Measurements from ENCODE around the gene SDK2.

GRCh38 chr17:73404246-73404645, 240.0 kb downstream of the SDK2 start:
- TF ChIP-seq PCBP2 (IDR thresholded peaks at IDR 0.05; ENCODE audit: low read depth, low read length, poor library complexity, severe bottlenecking) (no peak), CTCF (IDR thresholded peaks at IDR 0.05 in 2 of 3, conservative IDR thresholded peaks at IDR 0.05 in 1 of 3; ENCODE audit: insufficient read depth in 2 of 3, low read depth in 1 of 3, low read length in 3 of 3) (no peak), RAD21 (CRISPR knock-in tag; conservative IDR thresholded peaks at IDR 0.05 in 1 of 2, IDR thresholded peaks at IDR 0.05 in 1 of 2) (no peak)

Data from K562 (cell line).